ENCODE measurements around the gene ME3.

Gene ME3

GRCh38 chr11:86578727-86579405, 93.5 kb downstream of the ME3 start:
- H3K27ac ChIP-seq (ENCODE audit: low read length) = no peak overlapping the region
- H3K36me3 ChIP-seq (ENCODE audit: control insufficient read depth, low read depth, low read length) = no peaks in the 10 kb centered on the region
- no peaks in the 10 kb centered on the region for H3K4me1 ChIP-seq (ENCODE audit: control insufficient read depth, low read depth, low read length)
- no peaks in the 10 kb centered on the region for H3K9me3 ChIP-seq (ENCODE audit: control insufficient read depth, low read depth, low read length)
- H3K27me3 ChIP-seq (ENCODE audit: control insufficient read depth, insufficient read depth, low read length) = no peaks in the 10 kb centered on the region
- no peak overlapping the region for H3K4me3 ChIP-seq (ENCODE audit: low read length)
- no peak overlapping the region for H3K9ac ChIP-seq (ENCODE audit: low read length)

GRCh38 chr11:86577644-86578636, 94.5 kb downstream of the ME3 start:
- H3K36me3 ChIP-seq (ENCODE audit: control insufficient read depth, low read depth, low read length) = no peaks in the 10 kb centered on the region
- no peak overlapping the region for H3K27ac ChIP-seq (ENCODE audit: low read length)
- no peaks in the 10 kb centered on the region for H3K9me3 ChIP-seq (ENCODE audit: control insufficient read depth, low read depth, low read length)
- H3K9ac ChIP-seq (ENCODE audit: low read length) = no peak overlapping the region
- no peak overlapping the region for H3K4me3 ChIP-seq (ENCODE audit: low read length)
- H3K27me3 ChIP-seq (ENCODE audit: control insufficient read depth, insufficient read depth, low read length) = no peaks in the 10 kb centered on the region
- no peaks in the 10 kb centered on the region for H3K4me1 ChIP-seq (ENCODE audit: control insufficient read depth, low read depth, low read length)

- H3K27ac ChIP-seq (ENCODE audit: low read length) = no peak overlapping the region
- H3K9ac ChIP-seq (ENCODE audit: low read length) = no peak overlapping the region
Observed at GRCh38 chr11:86576946-86577624, 95.3 kb downstream of the ME3 start.

GRCh38 chr11:86575927-86576326, 96.5 kb downstream of the ME3 start:
- Histone ChIP-seq H3K9me3 (ENCODE audit: control insufficient read depth, low read depth, low read length) (no peaks in the 10 kb centered on the region), H3K4me1 (ENCODE audit: control insufficient read depth, low read depth, low read length) (no peaks in the 10 kb centered on the region), H3K27ac (ENCODE audit: low read length) (no peak overlapping the region), H3K36me3 (ENCODE audit: control insufficient read depth, low read depth, low read length) (no peaks in the 10 kb centered on the region), H3K27me3 (ENCODE audit: control insufficient read depth, insufficient read depth, low read length) (no peaks in the 10 kb centered on the region), H3K4me3 (ENCODE audit: low read length) (no peak overlapping the region), H3K9ac (ENCODE audit: low read length) (no peak overlapping the region)

More at GRCh38 chr11:86576946-86577624, 95.3 kb downstream of the ME3 start:
- Histone ChIP-seq H3K4me3 (ENCODE audit: low read length) (no peak overlapping the region), H3K4me1 (ENCODE audit: control insufficient read depth, low read depth, low read length) (no peaks in the 10 kb centered on the region), H3K27me3 (ENCODE audit: control insufficient read depth, insufficient read depth, low read length) (no peaks in the 10 kb centered on the region), H3K9me3 (ENCODE audit: control insufficient read depth, low read depth, low read length) (no peaks in the 10 kb centered on the region), H3K36me3 (ENCODE audit: control insufficient read depth, low read depth, low read length) (no peaks in the 10 kb centered on the region)

GRCh38 chr11:86575208-86575855, 97.1 kb downstream of the ME3 start:
- Histone ChIP-seq H3K9me3 (ENCODE audit: control insufficient read depth, low read depth, low read length) (no peaks in the 10 kb centered on the region), H3K27me3 (ENCODE audit: control insufficient read depth, insufficient read depth, low read length) (no peaks in the 10 kb centered on the region), H3K4me1 (ENCODE audit: control insufficient read depth, low read depth, low read length) (no peaks in the 10 kb centered on the region), H3K27ac (ENCODE audit: low read length) (no peak overlapping the region), H3K36me3 (ENCODE audit: control insufficient read depth, low read depth, low read length) (no peaks in the 10 kb centered on the region), H3K4me3 (ENCODE audit: low read length) (no peak overlapping the region), H3K9ac (ENCODE audit: low read length) (no peak overlapping the region)

GRCh38 chr11:86574493-86575207, 97.8 kb downstream of the ME3 start:
- Histone ChIP-seq H3K27me3 (ENCODE audit: control insufficient read depth, insufficient read depth, low read length) (no peaks in the 10 kb centered on the region), H3K9me3 (ENCODE audit: control insufficient read depth, low read depth, low read length) (no peaks in the 10 kb centered on the region), H3K4me3 (ENCODE audit: low read length) (no peak overlapping the region), H3K36me3 (ENCODE audit: control insufficient read depth, low read depth, low read length) (no peaks in the 10 kb centered on the region), H3K4me1 (ENCODE audit: control insufficient read depth, low read depth, low read length) (no peaks in the 10 kb centered on the region), H3K9ac (ENCODE audit: low read length) (no peak overlapping the region), H3K27ac (ENCODE audit: low read length) (no peak overlapping the region)

- Histone ChIP-seq H3K4me3 (ENCODE audit: low read length) (no peak overlapping the region), H3K4me1 (ENCODE audit: control insufficient read depth, low read depth, low read length) (no peaks in the 10 kb centered on the region), H3K27me3 (ENCODE audit: control insufficient read depth, insufficient read depth, low read length) (no peaks in the 10 kb centered on the region), H3K36me3 (ENCODE audit: control insufficient read depth, low read depth, low read length) (no peaks in the 10 kb centered on the region), H3K9ac (ENCODE audit: low read length) (no peak overlapping the region), H3K27ac (ENCODE audit: low read length) (no peak overlapping the region), H3K9me3 (ENCODE audit: control insufficient read depth, low read depth, low read length) (no peaks in the 10 kb centered on the region)
Observed at GRCh38 chr11:86571273-86571948, 101.0 kb downstream of the ME3 start.

GRCh38 chr11:86570451-86570850, 102.0 kb downstream of the ME3 start:
- no peaks in the 10 kb centered on the region for H3K27me3 ChIP-seq (ENCODE audit: control insufficient read depth, insufficient read depth, low read length)
- H3K27ac ChIP-seq (ENCODE audit: low read length) = no peak overlapping the region
- H3K36me3 ChIP-seq (ENCODE audit: control insufficient read depth, low read depth, low read length) = no peaks in the 10 kb centered on the region
- H3K9ac ChIP-seq (ENCODE audit: low read length) = no peak overlapping the region
- no peaks in the 10 kb centered on the region for H3K9me3 ChIP-seq (ENCODE audit: control insufficient read depth, low read depth, low read length)
- no peaks in the 10 kb centered on the region for H3K4me1 ChIP-seq (ENCODE audit: control insufficient read depth, low read depth, low read length)
- H3K4me3 ChIP-seq (ENCODE audit: low read length) = no peak overlapping the region

- no peak overlapping the region for H3K27ac ChIP-seq (ENCODE audit: low read length)
- H3K4me3 ChIP-seq (ENCODE audit: low read length) = no peak overlapping the region
- H3K9me3 ChIP-seq (ENCODE audit: control insufficient read depth, low read depth, low read length) = no peaks in the 10 kb centered on the region
- no peaks in the 10 kb centered on the region for H3K27me3 ChIP-seq (ENCODE audit: control insufficient read depth, insufficient read depth, low read length)
- H3K36me3 ChIP-seq (ENCODE audit: control insufficient read depth, low read depth, low read length) = no peaks in the 10 kb centered on the region
- H3K4me1 ChIP-seq (ENCODE audit: control insufficient read depth, low read depth, low read length) = no peaks in the 10 kb centered on the region
- H3K9ac ChIP-seq (ENCODE audit: low read length) = no peak overlapping the region
Observed at GRCh38 chr11:86570020-86570419, 102.4 kb downstream of the ME3 start.

- Histone ChIP-seq H3K9ac (ENCODE audit: low read length) (no peak overlapping the region), H3K4me3 (ENCODE audit: low read length) (no peak overlapping the region), H3K9me3 (ENCODE audit: control insufficient read depth, low read depth, low read length) (no peaks in the 10 kb centered on the region), H3K4me1 (ENCODE audit: control insufficient read depth, low read depth, low read length) (no peaks in the 10 kb centered on the region), H3K27ac (ENCODE audit: low read length) (no peak overlapping the region), H3K36me3 (ENCODE audit: control insufficient read depth, low read depth, low read length) (no peaks in the 10 kb centered on the region), H3K27me3 (ENCODE audit: control insufficient read depth, insufficient read depth, low read length) (no peaks in the 10 kb centered on the region)
Observed at GRCh38 chr11:86569109-86569508, 103.3 kb downstream of the ME3 start.

Data from iPS-18a (cell line).